ENCODE results near the gene ZNF607. TPM values are rescaled to one million over a fixed set of nuclear protein-coding genes. Genes with fewer than 3 reads are reported as not detected.

Gene ZNF607
- total RNA-seq, 6 experiments from 2014 or later: 2.1 to 5.1 (median 3.5) TPM

DNA sequence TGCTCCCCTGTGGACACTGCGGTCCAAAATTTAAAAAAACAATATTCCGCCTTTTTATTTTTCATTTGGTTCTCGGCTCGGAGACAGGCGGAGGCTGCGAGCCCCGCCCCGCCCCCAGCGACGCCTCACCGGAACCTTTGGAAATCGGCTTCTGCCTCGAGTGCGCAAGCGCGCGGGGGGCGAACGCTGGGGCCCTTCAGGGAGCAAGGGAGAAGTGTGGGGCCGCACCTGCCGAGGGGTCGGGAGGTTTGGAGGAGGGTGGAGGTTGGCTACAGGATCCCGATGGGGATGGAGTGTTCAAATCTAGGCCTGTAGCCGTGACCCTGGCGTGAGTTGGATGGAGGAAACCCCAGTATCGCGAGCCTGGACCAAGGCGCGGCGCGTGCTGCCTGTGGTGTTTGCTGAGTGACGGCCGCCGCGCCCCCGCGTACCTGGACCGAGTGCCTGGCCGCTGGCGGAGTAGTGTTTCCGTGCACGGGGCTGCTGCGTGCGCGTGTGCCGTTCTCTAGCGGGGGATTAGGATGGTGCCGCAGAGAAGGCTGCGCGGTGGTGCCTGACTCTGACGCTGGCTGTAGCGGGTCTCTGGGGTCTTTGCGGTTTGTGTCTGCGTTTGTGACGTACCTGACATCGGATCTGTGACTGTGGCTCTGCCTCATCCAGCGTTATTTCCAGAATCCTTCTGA, 63.7 kb downstream of the ZNF607 start:
- Mint-ChIP-seq H3K27ac (peak overlapping the region; percentile 93), H3K36me3 (ENCODE audit: low read depth) (peaks cover 30% of the 10 kb centered on the region), H3K4me3 (peak overlapping the region; percentile 87), H3K27me3 (ENCODE audit: insufficient read depth) (peaks cover 2% of the 10 kb centered on the region; the same call in 1 of the 2 replicates), H3K4me1 (ENCODE audit: low read depth) (peaks cover 23% of the 10 kb centered on the region), H3K9me3 (peaks cover 44% of the 10 kb centered on the region)
- TF ChIP-seq, protein P1, sequence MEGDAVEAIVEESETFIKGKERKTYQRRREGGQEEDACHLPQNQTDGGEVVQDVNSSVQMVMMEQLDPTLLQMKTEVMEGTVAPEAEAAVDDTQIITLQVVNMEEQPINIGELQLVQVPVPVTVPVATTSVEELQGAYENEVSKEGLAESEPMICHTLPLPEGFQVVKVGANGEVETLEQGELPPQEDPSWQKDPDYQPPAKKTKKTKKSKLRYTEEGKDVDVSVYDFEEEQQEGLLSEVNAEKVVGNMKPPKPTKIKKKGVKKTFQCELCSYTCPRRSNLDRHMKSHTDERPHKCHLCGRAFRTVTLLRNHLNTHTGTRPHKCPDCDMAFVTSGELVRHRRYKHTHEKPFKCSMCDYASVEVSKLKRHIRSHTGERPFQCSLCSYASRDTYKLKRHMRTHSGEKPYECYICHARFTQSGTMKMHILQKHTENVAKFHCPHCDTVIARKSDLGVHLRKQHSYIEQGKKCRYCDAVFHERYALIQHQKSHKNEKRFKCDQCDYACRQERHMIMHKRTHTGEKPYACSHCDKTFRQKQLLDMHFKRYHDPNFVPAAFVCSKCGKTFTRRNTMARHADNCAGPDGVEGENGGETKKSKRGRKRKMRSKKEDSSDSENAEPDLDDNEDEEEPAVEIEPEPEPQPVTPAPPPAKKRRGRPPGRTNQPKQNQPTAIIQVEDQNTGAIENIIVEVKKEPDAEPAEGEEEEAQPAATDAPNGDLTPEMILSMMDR (IDR thresholded peaks at IDR 0.05): no peak
- DNase-seq: peak; percentile 60

DNA sequence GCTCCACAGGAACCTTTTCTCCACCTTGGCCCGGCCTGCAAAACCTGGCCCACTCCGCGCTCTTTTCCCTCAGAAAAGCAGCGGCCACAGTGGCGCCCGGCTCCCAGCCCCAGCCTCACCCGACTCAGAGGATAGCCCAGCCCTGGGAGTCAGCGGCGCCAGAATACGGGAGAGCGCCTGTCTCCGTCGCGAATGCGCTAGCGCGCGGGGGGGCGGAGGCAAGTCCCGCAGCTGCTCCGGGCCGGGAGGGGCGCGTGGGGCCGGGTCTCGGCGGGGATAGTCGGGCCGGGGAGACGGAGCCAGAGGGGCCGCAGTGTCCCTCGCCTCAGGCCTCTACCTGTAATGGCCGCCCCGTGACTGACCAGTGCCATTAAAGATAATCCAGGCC, 64.3 kb downstream of the ZNF607 start, which contains the start of gene ZFP30:
Gene ZFP30, minus strand, starts transcription at position 165 of the 388 bp plus-strand sequence. CDS start 7,643 bp downstream, outside the sequence.
- peak within 1 kb of the TSS; percentile 93 for H3K27ac Mint-ChIP-seq
- DNase-seq: peak; percentile 67
- peaks cover 2% of the 10 kb centered on the region; the same call in 1 of the 2 replicates for H3K27me3 Mint-ChIP-seq (ENCODE audit: insufficient read depth)
- peak within 1 kb of the TSS; percentile 87 for H3K4me3 Mint-ChIP-seq
- H3K36me3 Mint-ChIP-seq (ENCODE audit: low read depth): peaks cover 30% of the 10 kb centered on the region
- H3K4me1 Mint-ChIP-seq (ENCODE audit: low read depth): peaks cover 23% of the 10 kb centered on the region
- peaks cover 42% of the 10 kb centered on the region for H3K9me3 Mint-ChIP-seq
- TF ChIP-seq, protein P1 (IDR thresholded peaks at IDR 0.05): no peak

DNA sequence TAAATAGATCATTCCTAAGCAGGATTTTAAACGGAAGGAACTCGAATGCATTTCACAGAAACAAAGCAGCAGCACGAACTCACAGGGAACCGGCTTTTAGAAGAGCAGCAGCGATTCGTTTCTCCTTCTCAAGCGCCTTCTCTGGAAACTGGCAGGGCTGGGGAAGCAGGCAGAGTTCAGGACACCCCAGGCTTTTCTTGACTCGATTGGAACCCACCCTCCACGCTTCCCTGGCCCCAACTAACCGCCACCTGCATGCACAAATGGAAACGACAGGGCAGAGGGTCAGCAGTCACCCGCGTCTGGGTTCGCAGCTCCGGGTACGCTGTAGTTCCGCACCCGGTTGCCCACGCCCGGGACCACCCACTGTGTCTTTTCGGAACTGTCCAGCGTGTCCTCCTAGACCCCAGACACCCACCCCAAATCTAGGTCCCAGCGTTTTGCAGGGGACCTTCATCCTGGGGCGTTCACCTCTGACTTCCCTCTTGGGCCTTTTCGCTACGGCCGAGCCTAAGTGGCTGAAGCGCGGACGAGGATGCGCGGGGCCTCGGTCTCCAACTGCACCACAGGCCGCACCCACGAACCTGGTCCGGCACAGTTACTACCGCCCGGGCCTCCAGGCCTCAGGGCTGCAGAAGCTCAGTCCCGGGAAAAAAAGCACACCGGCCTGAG, 64.8 kb downstream of the ZNF607 start:
- H3K27ac Mint-ChIP-seq: peak overlapping the region; percentile 93
- DNase-seq: no peak
- H3K4me3 Mint-ChIP-seq: peak overlapping the region; percentile 87
- H3K36me3 Mint-ChIP-seq (ENCODE audit: low read depth): peaks cover 35% of the 10 kb centered on the region
- H3K4me1 Mint-ChIP-seq (ENCODE audit: low read depth): peaks cover 23% of the 10 kb centered on the region
- TF ChIP-seq, protein P1 (IDR thresholded peaks at IDR 0.05): no peak
- peaks cover 2% of the 10 kb centered on the region; the same call in 1 of the 2 replicates for H3K27me3 Mint-ChIP-seq (ENCODE audit: insufficient read depth)
- H3K9me3 Mint-ChIP-seq: peaks cover 43% of the 10 kb centered on the region

DNA sequence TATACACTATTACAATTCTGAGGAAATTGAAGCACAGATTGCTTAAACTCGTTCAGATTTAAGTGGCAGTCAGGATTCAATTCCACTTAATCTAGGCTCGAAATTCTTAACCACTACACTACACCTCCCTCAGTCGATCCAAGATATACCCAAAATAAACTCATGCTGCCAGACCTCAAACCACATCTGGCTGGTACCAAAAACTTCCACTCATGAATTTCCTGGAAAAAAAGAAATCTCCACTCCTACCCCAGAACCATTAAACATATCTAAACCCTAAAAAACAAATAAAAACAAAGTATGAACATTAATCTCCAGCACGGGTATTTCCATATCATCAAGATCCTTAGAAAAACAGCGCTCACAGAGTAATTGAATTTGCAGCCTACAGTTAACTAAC, 65.4 kb downstream of the ZNF607 start:
- Mint-ChIP-seq H3K36me3 (ENCODE audit: low read depth) (peaks cover 39% of the 10 kb centered on the region), H3K4me3 (peak overlapping the region; percentile 87), H3K27ac (peak overlapping the region; percentile 93), H3K4me1 (ENCODE audit: low read depth) (peaks cover 23% of the 10 kb centered on the region), H3K9me3 (peaks cover 43% of the 10 kb centered on the region), H3K27me3 (ENCODE audit: insufficient read depth) (peaks cover 2% of the 10 kb centered on the region; the same call in 1 of the 2 replicates)
- TF ChIP-seq, protein P1 (IDR thresholded peaks at IDR 0.05): no peak
- no peak for DNase-seq

Other genes starting within 250 kb of the ZNF607 start
- 1 to 10 TPM in 2 of 6 experiments, under 1 TPM in 4; 0.43 to 3.4 (median 0.70) TPM for gene ZNF793, start 212.8 kb downstream of the ZNF607 start, total RNA-seq (2021; fragmentation: NEBNext Ultra II Directional; extraction: Animal tissue kit (Norgen Biotek cat#: 25700))
- gene ZNF571, start 125.0 kb downstream of the ZNF607 start, total RNA-seq (2021; fragmentation: NEBNext Ultra II Directional; extraction: Animal tissue kit (Norgen Biotek cat#: 25700)): 1 to 10 TPM; 1.3 to 3.3 (median 2.1) TPM
- gene ZNF540, start 124.9 kb downstream of the ZNF607 start, total RNA-seq (2021; fragmentation: NEBNext Ultra II Directional; extraction: Animal tissue kit (Norgen Biotek cat#: 25700)): under 1 TPM; 0.14 to 0.76 (median 0.35) TPM
- gene ZFP30, start 64.3 kb downstream of the ZNF607 start, total RNA-seq (2021; fragmentation: NEBNext Ultra II Directional; extraction: Animal tissue kit (Norgen Biotek cat#: 25700)): 1 to 10 TPM; 6.4 to 7.6 (median 6.9) TPM
- 1 to 10 TPM; 4.9 to 8.4 (median 6.4) TPM for gene ZNF573, start 59.8 kb upstream of the ZNF607 start, total RNA-seq (2021; fragmentation: NEBNext Ultra II Directional; extraction: Animal tissue kit (Norgen Biotek cat#: 25700))
- not detected for gene WDR87, start 186.8 kb upstream of the ZNF607 start, total RNA-seq (2021; fragmentation: NEBNext Ultra II Directional; extraction: Animal tissue kit (Norgen Biotek cat#: 25700))
- gene SIPA1L3, start 187.4 kb upstream of the ZNF607 start, total RNA-seq (2021; fragmentation: NEBNext Ultra II Directional; extraction: Animal tissue kit (Norgen Biotek cat#: 25700)): 10 to 100 TPM; 34.0 to 46.7 (median 41.8) TPM